Right atrium auricular region (tissue), 2 donors: Measurements from ENCODE around the gene RBMY1J. TPM values are rescaled to one million over a fixed set of nuclear protein-coding genes. Genes with fewer than 3 reads are reported as not detected.
"Not testable (repeated sequence)": the region's sequence is repeated elsewhere in the genome, so short reads cannot be mapped to it uniquely, and the experiment has no call there.

Source experiments
- DNase-seq: peaks from one replicate; pipeline ENCODE4 v3.0.0-alpha.2; 2019; ENCODE audit warnings: low spot score
- H3K27ac ChIP-seq, 2 donors: fragments of 200-600 bp; sonication (generic); 1 replicate in 1 of 2; 2 replicates in 1 of 2; pipeline ENCODE4 v1.5.1; 2016 to 2019
- H3K27me3 ChIP-seq, 2 donors: fragments of 200-600 bp; sonication (generic); one replicate each; pipeline versions ENCODE4 v1.5.1 to v1.6.0; 2017 to 2019
- H3K36me3 ChIP-seq: fragments of 200-600 bp; sonication (generic); one replicate; pipeline ENCODE4 v1.5.1; 2016
- H3K4me1 ChIP-seq, 2 donors: fragments of 200-600 bp; sonication (generic); one replicate each; pipeline versions ENCODE4 v1.5.1 to v1.6.0; 2017 to 2019
- H3K4me3 ChIP-seq, 2 donors: fragments of 200-600 bp; sonication (generic); 1 replicate in 1 of 2; 2 replicates in 1 of 2; pipeline ENCODE4 v1.5.1; 2017 to 2019; ENCODE audit warnings: mild to moderate bottlenecking in 1 of 2, moderate library complexity in 1 of 2
- H3K9me3 ChIP-seq, 2 donors: fragments of 200-600 bp; sonication (generic); one replicate each; pipeline ENCODE4 v1.5.1; 2019
- CTCF ChIP-seq, 2 donors: fragments of 200-600 bp; sonication (generic); IDR thresholded peaks; one replicate each; pipeline ENCODE4 v1.5.1; 2019; ENCODE audit warnings: antibody characterized with exemption in 2 of 2
- total RNA-seq, 2 donors: library from RNA; depleted of rRNA; stranded (reverse); fragments of >200 nt; gene quantifications; one replicate each; pipeline ENCODE4 v1.1.0, GENCODE V29; 2016

Gene RBMY1J
- total RNA-seq, result not detected

- not testable (repeated sequence) for H3K27ac ChIP-seq, H3K4me1 ChIP-seq, H3K36me3 ChIP-seq, H3K9me3 ChIP-seq, DNase-seq, H3K4me3 ChIP-seq, H3K27me3 ChIP-seq
Observed at GRCh38 chrY:22403110-22403509, at the start of gene RBMY1J. Gene RBMY1J (plus strand): TSS chrY:22403410. CDS start chrY:22405448, 2,038 bp downstream.

GRCh38 chrY:22367416-22367815 is 35.8 kb upstream of the RBMY1J start:
- H3K4me1 ChIP-seq, result no peaks in the 10 kb centered on the region
- DNase-seq, result no peak
- H3K4me3 ChIP-seq, result no peak overlapping the region
- no peaks in the 10 kb centered on the region for H3K9me3 ChIP-seq
- no peaks in the 10 kb centered on the region for H3K36me3 ChIP-seq
- no peaks in the 10 kb centered on the region for H3K27me3 ChIP-seq
- TF ChIP-seq CTCF (IDR thresholded peaks at IDR 0.05), result no peak
- H3K27ac ChIP-seq, result no peak overlapping the region

GRCh38 chrY:22370623-22371022 is 32.6 kb upstream of the RBMY1J start:
- no peaks in the 10 kb centered on the region for H3K9me3 ChIP-seq
- no peaks in the 10 kb centered on the region for H3K36me3 ChIP-seq
- no peak overlapping the region for H3K4me3 ChIP-seq
- H3K4me1 ChIP-seq, result no peaks in the 10 kb centered on the region
- TF ChIP-seq CTCF (IDR thresholded peaks at IDR 0.05), result no peak
- no peak overlapping the region for H3K27ac ChIP-seq
- no peak for DNase-seq
- no peaks in the 10 kb centered on the region for H3K27me3 ChIP-seq

GRCh38 chrY:22373494-22373893 is 29.7 kb upstream of the RBMY1J start:
- H3K36me3 ChIP-seq, result no peaks in the 10 kb centered on the region
- no peak for DNase-seq
- H3K4me1 ChIP-seq, result no peaks in the 10 kb centered on the region
- H3K4me3 ChIP-seq, result no peak overlapping the region
- H3K27ac ChIP-seq, result no peak overlapping the region
- TF ChIP-seq CTCF (IDR thresholded peaks at IDR 0.05), result no peak
- no peaks in the 10 kb centered on the region for H3K27me3 ChIP-seq
- no peaks in the 10 kb centered on the region for H3K9me3 ChIP-seq

GRCh38 chrY:22444718-22445396 is 41.6 kb downstream of the RBMY1J start:
- H3K4me1 ChIP-seq, H3K9me3 ChIP-seq, H3K27ac ChIP-seq, H3K4me3 ChIP-seq, H3K27me3 ChIP-seq, H3K36me3 ChIP-seq, DNase-seq: not testable (repeated sequence)

GRCh38 chrY:22455522-22455921 is 52.3 kb downstream of the RBMY1J start:
- not testable (repeated sequence) for DNase-seq, H3K9me3 ChIP-seq, H3K4me3 ChIP-seq, H3K27ac ChIP-seq, H3K4me1 ChIP-seq, H3K27me3 ChIP-seq, H3K36me3 ChIP-seq

- not testable (repeated sequence) for DNase-seq, H3K36me3 ChIP-seq, H3K4me1 ChIP-seq, H3K9me3 ChIP-seq, H3K27me3 ChIP-seq, H3K27ac ChIP-seq, H3K4me3 ChIP-seq
Observed at GRCh38 chrY:22461962-22462361, 58.8 kb downstream of the RBMY1J start.

Other genes with a start within 250 kb of the RBMY1J start
- not detected for gene RBMY1F, start 220.5 kb upstream of the RBMY1J start, total RNA-seq